ENCODE data around the gene MYLK4.
A peak's percentile ranks its signal among the peaks of the same experiment; 100 is the strongest.

The MYLK4 gene

GRCh38 chr6:2667617-2668016 is 83.1 kb downstream of the MYLK4 start:
- DNase-seq (ENCODE audit: insufficient read length, low spot score): no peak
- no peak for FAIRE-seq

- DNase-seq (ENCODE audit: insufficient read length, low spot score): no peak
- no peak for FAIRE-seq
These were observed 83.7 kb downstream of the MYLK4 start for GRCh38 chr6:2666906-2667575.

- no peak for DNase-seq (ENCODE audit: insufficient read length, low spot score)
These were observed 85.3 kb downstream of the MYLK4 start for GRCh38 chr6:2665146-2666070.

GRCh38 chr6:2663123-2663522 is 87.6 kb downstream of the MYLK4 start:
- DNase-seq (ENCODE audit: insufficient read length, low spot score) (no peak), FAIRE-seq (no peak)

More at GRCh38 chr6:2665146-2666070, 85.3 kb downstream of the MYLK4 start:
- FAIRE-seq: no peak

- DNase-seq (ENCODE audit: insufficient read length, low spot score): no peak
- no peak for FAIRE-seq
These were observed 89.1 kb downstream of the MYLK4 start for GRCh38 chr6:2661651-2662050.

GRCh38 chr6:2659882-2660281 is 90.8 kb downstream of the MYLK4 start:
- DNase-seq (ENCODE audit: insufficient read length, low spot score) (peak; percentile 54), FAIRE-seq (no peak)

- FAIRE-seq: no peak
- DNase-seq (ENCODE audit: insufficient read length, low spot score): no peak
These were observed 91.3 kb downstream of the MYLK4 start for GRCh38 chr6:2659381-2659780.

- no peak for DNase-seq (ENCODE audit: insufficient read length, low spot score)
- no peak for FAIRE-seq
These were observed 91.9 kb downstream of the MYLK4 start for GRCh38 chr6:2658788-2659187.

- DNase-seq (ENCODE audit: insufficient read length, low spot score) (no peak), FAIRE-seq (peak; percentile 51)
These were observed 94.2 kb downstream of the MYLK4 start for GRCh38 chr6:2656460-2657079.

GRCh38 chr6:2655844-2656433 is 94.8 kb downstream of the MYLK4 start:
- no peak for FAIRE-seq
- no peak for DNase-seq (ENCODE audit: insufficient read length, low spot score)

- no peak for DNase-seq (ENCODE audit: insufficient read length, low spot score)
- no peak for FAIRE-seq
These were observed 97.2 kb downstream of the MYLK4 start for GRCh38 chr6:2653369-2654032.

GRCh38 chr6:2652611-2653010 is 98.1 kb downstream of the MYLK4 start:
- FAIRE-seq (no peak), DNase-seq (ENCODE audit: insufficient read length, low spot score) (no peak)

GRCh38 chr6:2651961-2652360 is 98.8 kb downstream of the MYLK4 start:
- FAIRE-seq (no peak), DNase-seq (ENCODE audit: insufficient read length, low spot score) (no peak)

GRCh38 chr6:2651536-2651935 is 99.2 kb downstream of the MYLK4 start:
- FAIRE-seq: no peak
- no peak for DNase-seq (ENCODE audit: insufficient read length, low spot score)

GRCh38 chr6:2646346-2646745 is 104.4 kb downstream of the MYLK4 start:
- peak; percentile 95 for FAIRE-seq

GRCh38 chr6:2643935-2644539 is 106.7 kb downstream of the MYLK4 start:
- no peak for FAIRE-seq

More at GRCh38 chr6:2646346-2646745, 104.4 kb downstream of the MYLK4 start:
- DNase-seq (ENCODE audit: insufficient read length, low spot score): no peak

GRCh38 chr6:2643130-2643529 is 107.6 kb downstream of the MYLK4 start:
- no peak for DNase-seq (ENCODE audit: insufficient read length, low spot score)
- FAIRE-seq: no peak

More at GRCh38 chr6:2643935-2644539, 106.7 kb downstream of the MYLK4 start:
- no peak for DNase-seq (ENCODE audit: insufficient read length, low spot score)

- no peak for DNase-seq (ENCODE audit: insufficient read length, low spot score)
- peak; percentile 48 for FAIRE-seq
These were observed 109.5 kb downstream of the MYLK4 start for GRCh38 chr6:2641044-2641725.

- DNase-seq (ENCODE audit: insufficient read length, low spot score) (no peak), FAIRE-seq (no peak)
These were observed 110.2 kb downstream of the MYLK4 start for GRCh38 chr6:2640551-2640950.
